ENCODE measurements around the gene GUK1.
"Not testable (repeated sequence)": the region's sequence is repeated elsewhere in the genome, so short reads cannot be mapped to it uniquely, and the experiment has no call there.

The GUK1 gene

GRCh38 chr1:228173528-228174481, 33.7 kb downstream of the GUK1 start:
- H3K27me3 Mint-ChIP-seq; H3K9me3 Mint-ChIP-seq; H3K4me3 Mint-ChIP-seq; intact Hi-C loops (cut with micrococcal nuclease); H3K27ac Mint-ChIP-seq: not testable (repeated sequence)
- Mint-ChIP-seq H3K36me3 (ENCODE audit: low read depth) (peaks cover 20% of the 10 kb centered on the region), H3K4me1 (ENCODE audit: low read depth) (peaks cover 22% of the 10 kb centered on the region)

GRCh38 chr1:228174482-228175315, 34.6 kb downstream of the GUK1 start:
- H3K4me1 Mint-ChIP-seq (ENCODE audit: low read depth): peaks cover 22% of the 10 kb centered on the region
- intact Hi-C loops (cut with micrococcal nuclease): no loop called here
- peaks cover 19% of the 10 kb centered on the region for H3K36me3 Mint-ChIP-seq (ENCODE audit: low read depth)
- no peak overlapping the region for H3K4me3 Mint-ChIP-seq
- no peaks in the 10 kb centered on the region for H3K9me3 Mint-ChIP-seq
- no peaks in the 10 kb centered on the region for H3K27me3 Mint-ChIP-seq
- H3K27ac Mint-ChIP-seq: no peak overlapping the region

- intact Hi-C loops (cut with micrococcal nuclease): no loop called here
- Mint-ChIP-seq H3K27me3 (no peaks in the 10 kb centered on the region), H3K36me3 (ENCODE audit: low read depth) (peaks cover 19% of the 10 kb centered on the region), H3K4me1 (ENCODE audit: low read depth) (peaks cover 21% of the 10 kb centered on the region), H3K4me3 (no peak overlapping the region), H3K27ac (peak overlapping the region; percentile 5), H3K9me3 (no peaks in the 10 kb centered on the region)
These were observed 35.4 kb downstream of the GUK1 start for GRCh38 chr1:228175316-228176023.

GRCh38 chr1:228176024-228176395, 35.9 kb downstream of the GUK1 start:
- H3K36me3 Mint-ChIP-seq (ENCODE audit: low read depth): peaks cover 19% of the 10 kb centered on the region
- H3K9me3 Mint-ChIP-seq: no peaks in the 10 kb centered on the region
- H3K4me1 Mint-ChIP-seq (ENCODE audit: low read depth): peaks cover 21% of the 10 kb centered on the region

GRCh38 chr1:228176461-228177182, 36.5 kb downstream of the GUK1 start:
- Mint-ChIP-seq H3K27ac (peak overlapping the region; percentile 5), H3K9me3 (no peaks in the 10 kb centered on the region), H3K4me3 (no peak overlapping the region), H3K27me3 (no peaks in the 10 kb centered on the region), H3K4me1 (ENCODE audit: low read depth) (peaks cover 21% of the 10 kb centered on the region), H3K36me3 (ENCODE audit: low read depth) (peaks cover 19% of the 10 kb centered on the region)
- intact Hi-C loops (cut with micrococcal nuclease): no loop called here

More at GRCh38 chr1:228176024-228176395, 35.9 kb downstream of the GUK1 start:
- no peaks in the 10 kb centered on the region for H3K27me3 Mint-ChIP-seq
- peak overlapping the region; percentile 5 for H3K27ac Mint-ChIP-seq
- H3K4me3 Mint-ChIP-seq: no peak overlapping the region
- intact Hi-C loops (cut with micrococcal nuclease): no loop called here

- Mint-ChIP-seq H3K4me1 (ENCODE audit: low read depth) (peaks cover 21% of the 10 kb centered on the region), H3K27ac (no peak overlapping the region), H3K9me3 (no peaks in the 10 kb centered on the region), H3K27me3 (no peaks in the 10 kb centered on the region), H3K4me3 (no peak overlapping the region), H3K36me3 (ENCODE audit: low read depth) (peaks cover 19% of the 10 kb centered on the region)
- intact Hi-C loops (cut with micrococcal nuclease): no loop called here
These were observed 37.0 kb downstream of the GUK1 start for GRCh38 chr1:228177183-228177475.

GRCh38 chr1:228177721-228178710, 37.9 kb downstream of the GUK1 start:
- Mint-ChIP-seq H3K36me3 (ENCODE audit: low read depth) (peaks cover 19% of the 10 kb centered on the region), H3K27me3 (no peaks in the 10 kb centered on the region), H3K4me3 (no peak overlapping the region), H3K27ac (peak overlapping the region; percentile 58), H3K9me3 (no peaks in the 10 kb centered on the region), H3K4me1 (ENCODE audit: low read depth) (peaks cover 21% of the 10 kb centered on the region)
- intact Hi-C loops (cut with micrococcal nuclease): no loop called here

- Mint-ChIP-seq H3K4me3 (no peak overlapping the region), H3K27me3 (no peaks in the 10 kb centered on the region), H3K4me1 (ENCODE audit: low read depth) (peaks cover 21% of the 10 kb centered on the region), H3K27ac (peak overlapping the region; percentile 58), H3K36me3 (ENCODE audit: low read depth) (peaks cover 19% of the 10 kb centered on the region), H3K9me3 (no peaks in the 10 kb centered on the region)
- intact Hi-C loops (cut with micrococcal nuclease): no loop called here
These were observed 38.9 kb downstream of the GUK1 start for GRCh38 chr1:228178737-228179684.

- intact Hi-C loops (cut with micrococcal nuclease): no loop called here
- no peak overlapping the region for H3K27ac Mint-ChIP-seq
These were observed 40.3 kb downstream of the GUK1 start for GRCh38 chr1:228180271-228180958.

GRCh38 chr1:228180959-228181644, 41.0 kb downstream of the GUK1 start:
- H3K36me3 Mint-ChIP-seq (ENCODE audit: low read depth): peaks cover 8% of the 10 kb centered on the region
- H3K27me3 Mint-ChIP-seq: no peaks in the 10 kb centered on the region
- intact Hi-C loops (cut with micrococcal nuclease): no loop called here
- no peak overlapping the region for H3K4me3 Mint-ChIP-seq
- H3K27ac Mint-ChIP-seq: no peak overlapping the region
- no peaks in the 10 kb centered on the region for H3K9me3 Mint-ChIP-seq
- peaks cover 21% of the 10 kb centered on the region for H3K4me1 Mint-ChIP-seq (ENCODE audit: low read depth)

More at GRCh38 chr1:228180271-228180958, 40.3 kb downstream of the GUK1 start:
- Mint-ChIP-seq H3K4me3 (no peak overlapping the region), H3K27me3 (no peaks in the 10 kb centered on the region), H3K9me3 (no peaks in the 10 kb centered on the region), H3K4me1 (ENCODE audit: low read depth) (peaks cover 21% of the 10 kb centered on the region), H3K36me3 (ENCODE audit: low read depth) (peaks cover 15% of the 10 kb centered on the region)

GRCh38 chr1:228181645-228182034, 41.6 kb downstream of the GUK1 start:
- H3K4me1 Mint-ChIP-seq (ENCODE audit: low read depth): peaks cover 21% of the 10 kb centered on the region
- peaks cover 2% of the 10 kb centered on the region for H3K36me3 Mint-ChIP-seq (ENCODE audit: low read depth)
- no peak overlapping the region for H3K27ac Mint-ChIP-seq
- H3K9me3 Mint-ChIP-seq: no peaks in the 10 kb centered on the region
- intact Hi-C loops (cut with micrococcal nuclease): no loop called here
- no peak overlapping the region for H3K4me3 Mint-ChIP-seq
- H3K27me3 Mint-ChIP-seq: no peaks in the 10 kb centered on the region
